ENCODE results near the gene GPATCH8.
"Not testable (repeated sequence)": the region's sequence is repeated elsewhere in the genome, so short reads cannot be mapped to it uniquely, and the experiment has no call there.

GPATCH8 gene

GRCh38 chr17:44503147-44504029, at the start of gene GPATCH8:
Gene GPATCH8 (minus strand): TSS chr17:44503406. CDS start chr17:44503370, 36 bp downstream.
- peak; percentile 94 for DNase-seq (ENCODE audit: low read depth)

GRCh38 chr17:44552361-44552760, 49.2 kb upstream of the GPATCH8 start:
- no peak for DNase-seq (ENCODE audit: low read depth)

GRCh38 chr17:44549686-44550085, 46.5 kb upstream of the GPATCH8 start:
- DNase-seq (ENCODE audit: low read depth), result no peak

DNA sequence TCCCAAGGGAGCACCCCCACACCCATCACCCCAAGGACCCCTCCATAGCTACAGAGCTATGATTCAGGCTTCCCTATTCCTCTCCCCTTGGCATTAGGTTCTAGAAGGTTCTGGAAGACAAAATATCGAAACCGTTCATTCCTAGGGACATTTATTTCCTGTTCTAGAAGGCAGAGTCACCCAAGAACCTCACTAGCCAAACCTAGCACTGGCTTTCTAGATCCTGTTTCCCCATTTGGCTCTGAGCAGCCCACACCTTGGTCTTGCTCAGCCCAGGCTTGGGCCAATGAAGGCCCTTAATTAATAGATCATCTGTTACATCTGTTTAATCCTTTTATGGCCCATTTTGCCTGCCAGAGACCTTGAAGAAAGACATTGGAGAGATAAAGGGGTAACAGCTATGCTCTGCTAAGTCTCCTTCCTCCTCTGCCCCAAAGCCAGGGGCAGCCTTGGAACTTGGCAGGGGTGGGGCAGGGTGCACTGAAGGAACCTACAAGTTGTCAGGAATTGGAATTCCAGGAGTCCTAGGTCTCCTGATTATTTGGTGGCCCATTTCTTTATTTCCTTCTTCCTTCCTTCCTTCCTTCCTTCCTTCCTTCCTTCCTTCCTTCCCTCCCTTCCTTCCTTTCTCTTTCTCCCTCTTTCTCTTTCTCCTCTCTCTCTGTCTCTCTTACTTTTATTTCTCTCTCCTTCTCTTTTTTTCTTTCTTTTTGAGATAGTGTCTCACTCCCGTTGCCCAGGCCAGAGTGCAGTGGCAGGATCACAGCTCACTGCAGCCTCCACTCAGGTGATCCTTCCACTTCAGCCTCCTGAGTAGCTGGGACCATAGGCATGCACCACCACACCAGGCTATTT, 45.4 kb upstream of the GPATCH8 start:
- no peak for DNase-seq (ENCODE audit: low read depth)

DNA sequence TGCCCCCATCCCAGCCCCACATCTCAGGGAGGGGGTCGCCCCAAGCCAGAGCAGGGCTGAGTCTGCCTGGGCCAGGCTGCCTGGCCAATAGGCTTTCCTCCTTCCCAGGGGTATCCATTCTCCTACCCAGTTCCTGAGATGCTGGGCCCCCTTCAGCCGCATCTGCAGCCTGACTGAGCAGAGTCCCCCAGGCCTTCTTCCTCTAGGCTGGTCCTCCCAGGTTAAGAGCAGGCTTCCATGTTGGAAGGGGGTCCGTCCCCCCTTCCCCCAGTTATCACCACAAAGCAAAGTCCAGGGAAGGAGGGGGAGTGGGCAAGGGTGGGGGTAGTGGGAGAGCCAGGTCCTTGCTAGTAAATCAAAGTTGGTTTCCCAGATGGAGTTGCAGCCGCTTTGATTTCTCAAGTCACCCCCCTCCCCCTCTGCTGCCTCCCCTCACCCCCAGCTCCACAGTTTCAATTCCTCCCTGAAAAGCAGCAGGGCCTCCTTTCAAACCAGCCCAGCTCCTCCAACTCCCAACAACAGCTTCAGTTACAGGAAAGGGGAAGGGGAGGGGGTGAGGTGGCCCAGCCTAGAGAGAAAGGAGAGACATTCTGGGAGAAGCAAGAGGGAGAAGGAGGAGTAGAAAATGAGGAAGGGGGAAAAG, 44.5 kb upstream of the GPATCH8 start:
- no peak for DNase-seq (ENCODE audit: low read depth)

- no peak for DNase-seq (ENCODE audit: low read depth)
Observed at GRCh38 chr17:44546671-44547606, 43.7 kb upstream of the GPATCH8 start.

DNA sequence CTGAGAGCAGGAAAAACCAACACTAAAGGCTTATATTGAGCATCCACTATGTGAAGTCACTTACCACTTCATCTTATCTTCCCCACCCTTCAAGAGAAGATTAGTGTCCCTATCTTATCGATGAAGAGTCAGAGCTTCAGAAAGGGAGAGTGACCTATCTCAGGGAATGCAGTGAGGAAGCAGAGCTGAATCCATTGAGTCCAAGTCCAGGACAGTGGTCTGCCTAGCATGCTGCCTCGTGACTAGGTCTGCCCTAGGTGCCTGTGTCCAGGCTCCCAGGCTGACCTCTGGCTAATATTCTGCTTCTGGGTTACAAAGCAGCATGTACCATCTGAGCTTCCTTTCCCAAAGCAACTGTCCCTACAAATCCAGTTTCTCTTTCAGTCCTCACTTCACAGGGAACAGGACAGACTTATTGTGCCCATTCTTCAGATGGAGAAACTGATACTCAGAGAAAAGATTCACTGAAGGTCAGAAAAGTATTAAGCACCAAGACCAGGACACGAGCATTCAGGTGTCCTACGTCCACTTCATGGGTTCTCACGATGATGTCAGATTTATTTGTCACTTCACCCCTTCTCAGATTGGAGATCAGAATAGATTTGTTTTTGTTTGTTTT, 40.8 kb upstream of the GPATCH8 start:
- DNase-seq (ENCODE audit: low read depth), result no peak

DNA sequence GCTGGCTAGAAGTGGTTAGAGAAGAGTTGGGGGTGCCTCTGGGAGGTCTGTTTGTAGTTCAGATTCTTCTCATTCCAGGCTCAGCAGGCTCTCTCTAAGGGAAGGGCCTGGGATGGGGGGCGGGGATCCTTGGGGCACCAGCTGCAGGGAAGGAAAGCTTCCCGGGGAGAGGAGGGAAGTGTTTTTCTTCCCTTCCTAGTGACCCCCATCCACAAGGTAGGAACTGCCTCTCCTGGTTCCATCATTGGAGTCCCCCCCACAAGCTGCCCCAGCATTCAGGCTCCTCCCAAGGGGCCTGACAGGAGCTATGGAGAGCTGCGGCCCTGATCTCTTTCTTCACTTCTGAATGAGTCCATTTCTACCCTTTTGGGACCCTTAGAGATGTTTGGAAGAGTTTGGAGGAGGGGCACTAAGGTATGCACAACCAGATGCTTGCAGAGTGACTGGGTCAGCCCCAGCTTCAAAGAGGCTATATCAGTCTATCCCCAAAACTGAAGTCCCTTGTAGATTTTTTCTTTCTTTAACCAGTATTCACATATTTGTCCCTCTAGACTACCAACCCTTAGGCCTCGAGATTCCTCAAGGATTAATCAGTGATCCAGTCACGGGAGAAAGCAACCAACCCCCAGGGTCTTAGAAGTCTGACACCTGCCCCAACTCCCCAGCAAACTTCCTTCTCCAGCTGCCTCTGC, 40.2 kb upstream of the GPATCH8 start:
- peak; percentile 61 for DNase-seq (ENCODE audit: low read depth)

GRCh38 chr17:44541884-44542581, 38.8 kb upstream of the GPATCH8 start:
- no peak for DNase-seq (ENCODE audit: low read depth)

GRCh38 chr17:44540246-44541084, 37.3 kb upstream of the GPATCH8 start:
- no peak for DNase-seq (ENCODE audit: low read depth)

DNA sequence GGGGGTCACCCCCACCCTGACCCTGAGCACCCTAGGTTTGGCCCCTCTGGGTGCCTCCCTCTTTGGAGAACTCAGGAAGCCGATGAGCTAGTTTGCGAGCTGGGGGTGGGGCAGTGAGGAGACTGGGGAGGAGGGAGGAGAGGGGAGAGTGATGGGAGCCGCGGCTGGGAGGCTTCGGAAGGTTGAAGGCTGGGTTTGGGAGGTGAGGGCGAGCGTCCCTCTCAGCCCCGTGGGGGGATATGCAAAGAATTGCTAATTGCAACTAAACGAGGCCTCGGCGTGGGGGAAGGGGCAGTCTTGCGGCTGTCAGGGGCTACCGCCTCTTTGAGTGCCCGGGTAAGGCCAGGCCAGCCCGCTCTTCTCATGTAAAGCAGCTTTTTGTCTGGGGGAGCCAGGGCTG, 36.5 kb upstream of the GPATCH8 start:
- DNase-seq (ENCODE audit: low read depth), result no peak

- DNase-seq (ENCODE audit: low read depth), result not testable (repeated sequence)
Observed at GRCh38 chr17:44537922-44538321, 34.7 kb upstream of the GPATCH8 start.

DNA sequence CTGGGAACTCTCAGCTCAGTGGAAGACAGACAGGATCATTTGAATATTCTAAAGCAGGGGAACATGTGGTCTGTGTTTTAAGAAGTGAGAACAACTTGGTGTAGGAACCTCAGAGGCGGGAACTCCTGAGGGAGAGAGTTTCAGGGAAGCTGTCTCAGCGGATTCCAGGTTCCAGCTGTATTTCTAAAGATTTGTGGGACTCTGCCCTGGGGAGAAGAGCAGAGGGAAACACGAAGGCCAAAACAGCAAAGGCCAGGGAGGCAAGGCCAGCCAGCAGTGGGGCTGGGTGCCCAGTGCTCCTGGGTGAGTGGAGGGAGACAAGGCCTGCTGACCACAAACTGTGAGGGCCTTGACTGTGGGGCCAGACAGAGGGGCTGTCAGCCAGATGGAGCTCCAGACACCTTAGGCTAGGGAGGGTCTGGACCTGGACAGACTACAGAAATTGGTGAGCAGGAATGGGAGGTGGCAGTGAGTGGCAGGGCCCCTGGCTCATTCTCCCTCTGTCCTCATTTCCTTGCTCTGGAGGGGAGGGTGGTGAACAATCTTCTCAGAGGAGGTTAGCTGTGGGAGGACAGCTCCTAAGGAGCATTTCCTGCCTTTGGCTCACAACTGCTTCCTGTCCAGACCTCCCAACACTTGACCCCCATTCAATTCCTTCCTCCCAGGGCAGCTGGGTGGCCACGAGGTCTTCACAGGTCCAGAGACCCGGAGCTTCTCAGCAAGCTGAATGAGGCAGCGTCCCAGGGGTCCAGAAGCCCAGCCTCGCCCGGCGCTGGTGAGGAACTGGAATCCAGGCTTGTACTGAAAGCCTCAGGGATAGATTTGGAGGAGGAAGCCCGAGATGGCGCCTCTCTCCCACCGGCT, 33.1 kb upstream of the GPATCH8 start:
- DNase-seq (ENCODE audit: low read depth), result no peak

GRCh38 chr17:44533533-44534246, 30.5 kb upstream of the GPATCH8 start:
- peak; percentile 80 for DNase-seq (ENCODE audit: low read depth)

DNA sequence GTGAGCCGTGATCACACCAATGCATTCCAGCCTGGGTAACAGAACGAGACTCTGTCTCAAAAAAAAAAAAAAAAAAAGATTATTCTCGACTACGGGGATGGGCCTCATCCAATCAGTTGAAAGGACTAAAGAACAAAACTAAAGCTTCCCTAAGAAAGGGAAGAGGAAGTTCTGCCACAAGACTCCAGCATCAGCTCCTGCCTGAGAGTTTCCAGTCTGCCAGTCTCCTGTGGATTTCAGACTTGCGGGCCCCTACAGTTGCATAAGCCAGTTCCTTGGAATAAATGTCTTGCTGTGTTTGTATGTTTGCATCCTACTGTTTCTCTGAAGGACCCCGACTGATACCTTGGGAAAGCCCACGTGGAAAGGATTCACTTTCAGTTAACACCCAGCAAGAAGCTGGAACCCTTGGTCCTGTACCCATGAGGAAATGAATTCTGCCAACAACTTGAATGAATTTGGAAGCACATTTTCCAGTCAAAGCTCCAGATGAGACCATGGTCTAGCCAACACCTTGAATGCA, 27.8 kb upstream of the GPATCH8 start:
- no peak for DNase-seq (ENCODE audit: low read depth)

DNA sequence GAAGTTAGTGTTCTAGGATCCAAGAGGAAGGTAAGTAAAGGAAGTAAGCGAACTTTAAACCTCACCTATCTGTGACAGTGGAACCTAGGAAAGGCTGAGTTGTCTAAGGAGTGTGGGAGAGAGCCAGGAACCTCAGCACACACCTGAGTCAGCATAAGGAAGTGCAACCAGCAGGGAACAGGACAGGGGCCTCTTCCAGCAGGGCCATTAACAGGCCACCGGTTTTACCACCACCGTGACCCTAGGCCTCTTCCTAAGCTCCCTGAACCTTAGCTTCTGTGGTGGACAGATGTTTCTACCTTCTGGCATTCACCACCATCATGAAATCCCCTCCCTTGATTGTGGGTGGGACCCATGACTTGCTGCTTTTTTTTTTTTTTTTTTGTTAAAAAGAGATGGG, 26.7 kb upstream of the GPATCH8 start:
- DNase-seq (ENCODE audit: low read depth), result no peak

DNA sequence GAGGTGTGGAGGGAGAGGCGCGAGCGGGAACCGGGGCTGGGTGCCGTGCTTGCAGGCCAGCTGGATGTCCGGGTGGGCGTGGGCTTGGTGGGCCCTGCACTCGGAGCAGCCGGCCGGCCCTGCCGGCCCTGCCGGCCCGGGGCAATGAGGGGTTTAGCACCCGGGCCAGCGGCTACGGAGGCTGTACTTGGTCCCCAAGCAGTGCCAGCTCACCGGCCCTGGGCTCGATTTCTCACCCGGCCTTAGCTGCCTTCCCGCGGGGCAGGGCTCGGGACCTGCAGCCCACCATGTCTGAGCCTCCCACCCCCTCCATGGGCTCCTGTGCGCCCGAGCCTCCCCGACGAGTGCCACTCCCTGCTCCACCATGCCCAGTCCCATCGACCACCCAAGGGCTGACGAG, 24.7 kb upstream of the GPATCH8 start:
- no peak for DNase-seq (ENCODE audit: low read depth)

Measured in fibroblast of the conjunctiva (primary cell).